ENCODE results near the gene SFTPA2. TPM values are rescaled to one million over a fixed set of nuclear protein-coding genes. Genes with fewer than 3 reads are reported as not detected.
A peak's percentile ranks its signal among the peaks of the same experiment; 100 is the strongest.
"Not testable (repeated sequence)": the region's sequence is repeated elsewhere in the genome, so short reads cannot be mapped to it uniquely, and the experiment has no call there.

The SFTPA2 gene
- total and polyA plus RNA-seq, 10 of the 15 experiments (the other 5 are each of a cell fraction or from before 2014, with no cell fraction given) = 0.03 to 4.2 TPM; not detected in 8

- no peak for TF ChIP-seq CUX1 (IDR thresholded peaks at IDR 0.05; ENCODE audit: insufficient replicate concordance, low read depth, low read length)
- TF ChIP-seq ZBTB33 (IDR thresholded peaks at IDR 0.05) = no peak
- TF ChIP-seq HCFC1 (IDR thresholded peaks at IDR 0.05; ENCODE audit: low read length) = no peak
- no peak for TF ChIP-seq ZNF622 (IDR thresholded peaks at IDR 0.05)
- TF ChIP-seq EGR1 (IDR thresholded peaks at IDR 0.05; ENCODE audit: borderline replicate concordance in 1 of 2, low read depth in 2 of 2, low read length in 2 of 2) = no peak
Measured at GRCh38 chr10:79559726-79560125, 481 bp downstream of the SFTPA2 start (continued).

- H3K4me3 ChIP-seq; RAD21 ChIA-PET (ENCODE audit: unreplicated experiment); H3K36me3 ChIP-seq (ENCODE audit: control insufficient read depth in 2 of 2, insufficient read depth in 2 of 2, low read length in 1 of 2); BruUV-seq (replicated peaks); ATAC-seq; H3K4me1 ChIP-seq (ENCODE audit: control insufficient read depth, insufficient read depth, low read length); H3K9ac ChIP-seq (ENCODE audit: control insufficient read depth, insufficient read depth, low read length); SMC1A ChIA-PET (ENCODE audit: uncharacterized antibody, unreplicated experiment); intact Hi-C loops (cut with micrococcal nuclease; ENCODE audit: unreplicated experiment); H3K4me2 ChIP-seq (ENCODE audit: control insufficient read depth, insufficient read depth); H3K27me3 ChIP-seq (replicated peaks in 1 of 2; ENCODE audit: control insufficient read depth in 2 of 2, insufficient read depth in 2 of 2, low read length in 1 of 2); H2AFZ ChIP-seq (ENCODE audit: control insufficient read depth, low read depth, low read length); in situ Hi-C loops (cut with MboI); H3K27ac ChIP-seq (ENCODE audit: control insufficient read depth, insufficient read depth); CTCF ChIA-PET; H3K79me2 ChIP-seq (ENCODE audit: control insufficient read depth, insufficient read depth, low read length); DNase-seq (ENCODE audit: low read depth, low spot score); POLR2A ChIA-PET; H4K20me1 ChIP-seq (ENCODE audit: control insufficient read depth, insufficient read depth); H3K9me3 ChIP-seq (replicated peaks; ENCODE audit: control insufficient read depth, insufficient read depth, low read length): not testable (repeated sequence)
- WGBS (ENCODE audit: insufficient coverage, insufficient replicate concordance, low lambda C conversion rate, missing lambda C conversion rate) = no CpG with 5 or more reads among the region's 3 CpGs
- FAIRE-seq = peak; percentile 27
Measured at GRCh38 chr10:79556961-79557360, 3.2 kb downstream of the SFTPA2 start.
